PFSK-1 (cell line): ENCODE data around the gene GLT6D1.

Experiments used
- FOXP2 ChIP-seq: optimal IDR thresholded peaks from 2 replicates; pipeline ENCODE3; 2011; ENCODE audit warnings: borderline replicate concordance, control low read depth, inconsistent platforms; ENCODE audit not compliant: insufficient read depth; ENCODE audit errors: extremely low read length, extremely low read depth
- POLR2AphosphoS5 ChIP-seq: IDR thresholded peaks from 2 replicates; pipeline ENCODE4 v1.6.1; 2012; ENCODE audit warnings: low read depth, mild to moderate bottlenecking, control low read depth, low read length, moderate library complexity
- SIN3A ChIP-seq: IDR thresholded peaks from 2 replicates; pipeline ENCODE4 v1.6.1; 2012; ENCODE audit warnings: mild to moderate bottlenecking, low read length, moderate library complexity, borderline replicate concordance; ENCODE audit not compliant: insufficient read depth
- TAF1 ChIP-seq: IDR thresholded peaks from 2 replicates; pipeline ENCODE4 v1.6.1; 2012; ENCODE audit warnings: low read length, control low read depth, borderline replicate concordance; ENCODE audit not compliant: insufficient read depth
- TF ChIP-seq, protein P1 (sequence below), 2 experiments: IDR thresholded peaks; 2 replicates each; pipeline versions ENCODE4 v1.6.1 to v1.8.0; 2011 to 2012; ENCODE audit warnings: low read depth in 2 of 2, low read length in 2 of 2, control low read depth in 1 of 2, inconsistent platforms in 1 of 2, mild to moderate bottlenecking in 1 of 2, moderate library complexity in 1 of 2; ENCODE audit not compliant: insufficient read depth in 1 of 2

GLT6D1 gene

DNA sequence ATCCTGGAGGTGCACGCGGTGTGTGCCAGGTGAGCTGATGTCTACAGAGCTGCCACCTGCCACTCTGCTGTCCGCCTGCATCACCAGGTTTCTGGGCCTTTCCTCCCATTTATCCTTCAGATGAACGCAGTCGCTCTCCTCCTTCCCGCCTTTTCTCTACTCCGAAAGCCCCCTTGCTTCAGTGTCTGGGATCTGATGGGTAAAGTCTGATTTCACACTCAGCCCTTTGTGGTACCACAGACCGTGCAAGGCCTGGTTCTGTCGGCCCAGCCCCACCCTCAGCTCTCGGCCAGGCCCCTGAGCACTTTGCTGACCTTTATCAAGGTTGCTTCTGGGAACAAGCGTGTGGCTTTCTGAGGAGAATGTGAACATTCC is 32.5 kb downstream of the GLT6D1 start:
- TF ChIP-seq FOXP2 (no peak), POLR2AphosphoS5 (no peak), TAF1 (no peak), SIN3A (no peak)
- TF ChIP-seq, protein P1, sequence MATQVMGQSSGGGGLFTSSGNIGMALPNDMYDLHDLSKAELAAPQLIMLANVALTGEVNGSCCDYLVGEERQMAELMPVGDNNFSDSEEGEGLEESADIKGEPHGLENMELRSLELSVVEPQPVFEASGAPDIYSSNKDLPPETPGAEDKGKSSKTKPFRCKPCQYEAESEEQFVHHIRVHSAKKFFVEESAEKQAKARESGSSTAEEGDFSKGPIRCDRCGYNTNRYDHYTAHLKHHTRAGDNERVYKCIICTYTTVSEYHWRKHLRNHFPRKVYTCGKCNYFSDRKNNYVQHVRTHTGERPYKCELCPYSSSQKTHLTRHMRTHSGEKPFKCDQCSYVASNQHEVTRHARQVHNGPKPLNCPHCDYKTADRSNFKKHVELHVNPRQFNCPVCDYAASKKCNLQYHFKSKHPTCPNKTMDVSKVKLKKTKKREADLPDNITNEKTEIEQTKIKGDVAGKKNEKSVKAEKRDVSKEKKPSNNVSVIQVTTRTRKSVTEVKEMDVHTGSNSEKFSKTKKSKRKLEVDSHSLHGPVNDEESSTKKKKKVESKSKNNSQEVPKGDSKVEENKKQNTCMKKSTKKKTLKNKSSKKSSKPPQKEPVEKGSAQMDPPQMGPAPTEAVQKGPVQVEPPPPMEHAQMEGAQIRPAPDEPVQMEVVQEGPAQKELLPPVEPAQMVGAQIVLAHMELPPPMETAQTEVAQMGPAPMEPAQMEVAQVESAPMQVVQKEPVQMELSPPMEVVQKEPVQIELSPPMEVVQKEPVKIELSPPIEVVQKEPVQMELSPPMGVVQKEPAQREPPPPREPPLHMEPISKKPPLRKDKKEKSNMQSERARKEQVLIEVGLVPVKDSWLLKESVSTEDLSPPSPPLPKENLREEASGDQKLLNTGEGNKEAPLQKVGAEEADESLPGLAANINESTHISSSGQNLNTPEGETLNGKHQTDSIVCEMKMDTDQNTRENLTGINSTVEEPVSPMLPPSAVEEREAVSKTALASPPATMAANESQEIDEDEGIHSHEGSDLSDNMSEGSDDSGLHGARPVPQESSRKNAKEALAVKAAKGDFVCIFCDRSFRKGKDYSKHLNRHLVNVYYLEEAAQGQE (IDR thresholded peaks at IDR 0.05; ENCODE audit: insufficient read depth in 1 of 2, low read depth in 2 of 2, low read length in 2 of 2): no peak

DNA sequence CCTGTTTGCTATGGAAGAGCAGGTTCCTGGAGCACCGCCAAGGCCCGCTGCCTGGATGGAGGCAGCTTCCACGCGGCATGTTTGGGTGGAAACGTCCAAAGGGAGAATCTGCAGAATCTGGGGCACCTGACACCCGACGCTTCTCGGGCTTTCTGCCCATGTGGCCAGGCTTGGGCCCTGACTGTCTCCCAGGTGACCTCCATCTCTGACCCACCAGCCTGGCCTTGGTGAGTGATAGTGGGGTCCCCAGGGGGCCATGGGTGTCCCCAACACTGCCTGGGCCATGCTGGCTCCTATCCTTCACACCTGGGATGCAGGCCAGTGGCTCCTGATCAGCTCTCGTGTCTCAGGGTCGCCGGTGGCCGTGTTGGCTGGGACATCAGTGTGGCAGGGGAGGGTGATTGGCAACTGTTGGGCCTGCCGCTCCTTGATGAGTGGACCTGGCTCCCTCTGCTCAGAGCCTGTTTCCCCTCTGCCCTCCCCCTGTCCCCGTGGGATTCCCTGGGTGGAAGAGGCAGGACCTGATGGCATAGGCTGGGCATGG is 34.0 kb downstream of the GLT6D1 start:
- TF ChIP-seq SIN3A (no peak), FOXP2 (no peak), TAF1 (no peak), POLR2AphosphoS5 (no peak)
- TF ChIP-seq, protein P1 (IDR thresholded peaks at IDR 0.05; ENCODE audit: insufficient read depth in 1 of 2, low read depth in 2 of 2, low read length in 2 of 2): no peak

DNA sequence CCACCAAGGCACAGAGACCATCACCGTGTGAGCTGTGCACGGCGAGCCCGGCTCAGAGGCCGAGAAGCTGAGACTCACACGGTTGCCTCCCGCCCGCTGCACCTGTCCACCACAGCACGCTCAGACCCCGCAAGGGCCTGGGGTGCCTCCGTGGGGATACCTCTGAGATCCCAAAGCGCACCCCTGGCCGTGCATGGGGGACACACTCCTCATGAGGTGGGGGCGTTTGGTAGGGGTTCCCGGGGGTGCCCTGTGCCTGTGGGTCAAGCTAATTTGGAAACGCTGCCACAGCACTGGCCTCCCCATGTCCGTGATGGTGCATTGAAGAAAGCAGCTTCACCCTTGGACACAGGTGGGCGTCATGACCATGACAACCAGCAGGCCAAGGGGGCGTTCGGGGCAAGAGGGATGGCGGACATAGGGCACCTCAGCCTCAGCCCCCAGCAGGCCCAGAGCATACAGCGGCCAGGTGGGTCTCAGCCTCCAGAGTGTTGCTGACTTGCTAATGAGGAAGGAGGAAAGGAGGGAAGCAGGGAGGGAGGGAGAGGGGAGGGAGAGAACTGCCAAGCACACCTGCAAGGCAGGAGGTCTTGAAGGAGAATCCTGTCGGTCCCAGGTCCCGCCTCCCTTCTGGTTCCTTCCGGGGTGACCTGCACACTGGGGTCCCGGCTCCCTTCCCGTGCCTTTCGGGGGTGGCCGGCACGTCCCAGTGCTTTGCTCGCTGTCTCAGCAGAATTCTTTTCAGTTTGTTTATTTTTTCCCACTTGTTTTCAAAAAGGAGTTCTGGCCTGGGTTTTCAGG is 34.7 kb downstream of the GLT6D1 start:
- TF ChIP-seq SIN3A: no peak

DNA sequence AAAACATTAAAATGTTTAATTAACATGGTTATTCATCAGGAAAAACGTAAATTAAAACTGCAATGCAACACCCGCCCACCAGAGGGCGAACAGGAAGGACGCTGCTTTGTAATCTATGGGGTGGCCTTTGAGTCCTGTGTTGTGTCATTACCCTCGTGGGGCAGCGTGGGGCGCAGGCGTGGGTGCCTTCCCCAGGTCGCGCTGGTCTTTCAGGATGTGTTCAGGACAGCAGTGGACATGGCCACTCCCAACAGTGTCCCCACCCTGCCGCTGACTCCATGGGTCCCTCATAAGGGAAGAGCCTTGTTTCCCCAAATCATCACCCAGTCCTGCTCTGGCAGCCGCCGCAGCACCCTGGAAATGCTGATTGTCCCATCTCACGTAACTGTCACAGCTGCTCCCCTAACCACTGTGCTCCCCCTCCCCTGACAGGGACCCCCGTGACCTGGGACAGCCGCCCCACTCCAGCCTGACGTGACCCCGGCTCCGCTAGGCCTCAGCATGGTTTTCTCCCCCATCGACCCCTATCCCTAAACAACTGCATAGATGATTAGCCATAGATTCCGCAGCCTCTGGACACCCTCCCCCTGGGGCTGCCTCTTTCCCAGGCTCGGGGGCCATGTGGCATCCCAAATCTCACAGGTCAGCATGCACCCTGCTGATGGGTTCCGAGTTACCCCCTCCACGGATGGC is 36.4 kb downstream of the GLT6D1 start:
- TF ChIP-seq SIN3A (no peak), FOXP2 (no peak), POLR2AphosphoS5 (no peak), TAF1 (no peak)
- TF ChIP-seq, protein P1 (IDR thresholded peaks at IDR 0.05; ENCODE audit: insufficient read depth in 1 of 2, low read depth in 2 of 2, low read length in 2 of 2): no peak

DNA sequence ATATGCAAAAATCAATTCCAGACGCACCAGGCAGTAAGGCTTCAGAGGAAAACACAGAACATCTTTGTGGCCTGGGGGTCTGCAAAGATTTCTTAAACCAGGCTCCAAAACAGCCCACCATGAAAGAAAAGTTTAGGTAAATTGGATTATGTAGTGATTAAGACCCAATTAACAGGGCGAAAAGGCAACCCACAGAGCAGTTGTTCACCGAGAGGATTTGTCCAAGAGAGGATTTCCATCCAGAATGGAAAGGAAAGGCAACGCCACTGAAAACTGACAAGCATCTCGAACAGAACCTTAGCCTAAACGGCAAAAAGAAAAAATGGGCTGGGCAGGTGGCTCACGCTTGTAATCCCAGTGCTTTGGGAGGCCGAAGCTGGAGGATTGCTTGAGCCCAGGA is 37.4 kb downstream of the GLT6D1 start:
- TF ChIP-seq SIN3A: no peak
- TF ChIP-seq FOXP2: no peak
- TF ChIP-seq, protein P1 (IDR thresholded peaks at IDR 0.05; ENCODE audit: insufficient read depth in 1 of 2, low read depth in 2 of 2, low read length in 2 of 2): no peak
- no peak for TF ChIP-seq POLR2AphosphoS5
- TF ChIP-seq TAF1: no peak
